ENCODE data around the gene COQ7. TPM values are rescaled to one million over a fixed set of nuclear protein-coding genes. Genes with fewer than 3 reads are reported as not detected.

COQ7 gene
- polyA plus RNA-seq (2011; rRNA removed) (10.7 and 13.1 TPM in 2 replicates), polyA minus RNA-seq (2011; rRNA and poly(A)+ RNA removed) (8.8 and 10.4 TPM in 2 replicates)

DNA sequence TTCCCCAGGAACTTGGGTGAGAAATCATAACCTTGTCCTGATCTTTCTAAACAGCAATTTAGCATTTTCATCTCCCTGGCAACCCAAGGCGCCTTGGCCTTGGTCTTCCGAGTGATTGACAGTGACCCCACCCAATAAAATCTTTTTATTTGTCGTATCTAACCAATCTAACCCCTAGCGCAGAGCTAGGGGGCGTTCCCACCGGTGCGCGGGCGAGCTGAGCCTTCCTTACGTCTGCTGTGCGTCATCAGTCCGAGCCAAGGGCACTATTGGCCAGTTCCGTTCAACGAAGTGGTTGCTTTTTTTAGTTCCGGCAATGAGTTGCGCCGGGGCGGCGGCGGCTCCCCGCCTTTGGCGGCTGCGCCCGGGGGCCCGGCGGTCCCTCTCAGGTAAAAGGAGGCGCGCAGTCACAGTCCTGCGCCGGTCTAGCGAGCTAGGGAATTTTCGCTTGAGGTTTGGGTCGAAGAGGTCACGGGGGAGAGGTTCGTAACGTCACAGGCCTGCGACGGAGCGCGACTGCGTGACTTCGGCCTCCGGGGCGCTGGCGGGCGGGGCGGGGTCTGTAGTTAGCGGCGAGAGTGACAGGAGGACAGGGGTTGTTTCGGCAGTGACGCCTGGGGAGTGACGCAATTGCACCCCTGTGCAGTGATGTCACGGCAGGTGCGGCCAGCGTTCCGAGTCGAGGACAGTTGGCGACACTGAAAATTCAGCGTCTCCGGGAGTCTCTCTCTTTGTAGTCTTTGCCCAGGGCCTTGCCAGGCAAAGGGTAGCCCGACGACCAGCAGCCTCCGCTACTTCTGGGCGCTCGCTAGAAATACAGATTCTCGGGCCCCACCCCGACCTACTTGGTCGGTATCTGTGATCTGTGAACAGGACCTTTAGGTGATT, at the start of gene COQ7:
Gene COQ7 (plus strand): TSS at position 266 of the 888 bp plus-strand sequence. CDS start 51 bp downstream, at position 317.
- POLR2A ChIA-PET, result no interaction called here
- Histone ChIP-seq H3K36me3 (ENCODE audit: control insufficient read depth, insufficient read depth, low read length) (peaks cover 4% of the 10 kb centered on the region; the same call in 1 of the 2 replicates), H3K27me3 (ENCODE audit: control insufficient read depth, insufficient read depth, low read length) (no peaks in the 10 kb centered on the region), H3K4me3 (ENCODE audit: low read depth, low read length) (peak within 1 kb of the TSS; percentile 72)
- TF ChIP-seq, protein P1, sequence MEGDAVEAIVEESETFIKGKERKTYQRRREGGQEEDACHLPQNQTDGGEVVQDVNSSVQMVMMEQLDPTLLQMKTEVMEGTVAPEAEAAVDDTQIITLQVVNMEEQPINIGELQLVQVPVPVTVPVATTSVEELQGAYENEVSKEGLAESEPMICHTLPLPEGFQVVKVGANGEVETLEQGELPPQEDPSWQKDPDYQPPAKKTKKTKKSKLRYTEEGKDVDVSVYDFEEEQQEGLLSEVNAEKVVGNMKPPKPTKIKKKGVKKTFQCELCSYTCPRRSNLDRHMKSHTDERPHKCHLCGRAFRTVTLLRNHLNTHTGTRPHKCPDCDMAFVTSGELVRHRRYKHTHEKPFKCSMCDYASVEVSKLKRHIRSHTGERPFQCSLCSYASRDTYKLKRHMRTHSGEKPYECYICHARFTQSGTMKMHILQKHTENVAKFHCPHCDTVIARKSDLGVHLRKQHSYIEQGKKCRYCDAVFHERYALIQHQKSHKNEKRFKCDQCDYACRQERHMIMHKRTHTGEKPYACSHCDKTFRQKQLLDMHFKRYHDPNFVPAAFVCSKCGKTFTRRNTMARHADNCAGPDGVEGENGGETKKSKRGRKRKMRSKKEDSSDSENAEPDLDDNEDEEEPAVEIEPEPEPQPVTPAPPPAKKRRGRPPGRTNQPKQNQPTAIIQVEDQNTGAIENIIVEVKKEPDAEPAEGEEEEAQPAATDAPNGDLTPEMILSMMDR (IDR thresholded peaks at IDR 0.05; ENCODE audit: insufficient read depth, low read depth, low read length), result no peak
- peak; percentile 97 for DNase-seq (ENCODE audit: low read depth)
- CTCF ChIA-PET, result interaction anchor here (0.7 to 2.8 kb wide), 5 partner anchors 20 to 98 kb away, joined by 3 to 17 read pairs (median 4); partner anchors contain the start of gene TMC7

DNA sequence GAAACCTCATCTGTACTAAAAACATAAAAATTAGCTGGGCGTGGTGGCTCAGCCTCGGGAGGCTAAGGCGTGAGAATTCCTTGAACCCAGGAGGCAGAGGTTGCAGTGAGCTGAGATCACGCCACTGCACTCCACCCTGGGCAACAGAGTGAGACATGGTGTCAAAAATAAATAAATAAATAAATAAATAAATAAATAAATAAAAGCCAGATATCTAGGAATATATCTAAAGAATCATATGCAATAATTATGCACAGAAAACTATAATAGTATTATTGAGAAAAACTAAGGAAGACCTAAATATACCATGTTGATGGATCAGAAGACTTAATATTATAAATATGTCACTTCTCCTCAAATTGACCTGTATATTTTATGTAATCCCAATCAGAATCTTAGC, 46.7 kb upstream of the COQ7 start:
- ChIA-PET POLR2A (no interaction called here), CTCF (no interaction called here)
- TF ChIP-seq, protein P1 (IDR thresholded peaks at IDR 0.05; ENCODE audit: insufficient read depth, low read depth, low read length), result no peak
- Histone ChIP-seq H3K4me3 (ENCODE audit: low read depth, low read length) (no peak overlapping the region), H3K36me3 (ENCODE audit: control insufficient read depth, insufficient read depth, low read length) (no peaks in the 10 kb centered on the region), H3K27me3 (ENCODE audit: control insufficient read depth, insufficient read depth, low read length) (no peaks in the 10 kb centered on the region)
- no peak for DNase-seq (ENCODE audit: low read depth)

DNA sequence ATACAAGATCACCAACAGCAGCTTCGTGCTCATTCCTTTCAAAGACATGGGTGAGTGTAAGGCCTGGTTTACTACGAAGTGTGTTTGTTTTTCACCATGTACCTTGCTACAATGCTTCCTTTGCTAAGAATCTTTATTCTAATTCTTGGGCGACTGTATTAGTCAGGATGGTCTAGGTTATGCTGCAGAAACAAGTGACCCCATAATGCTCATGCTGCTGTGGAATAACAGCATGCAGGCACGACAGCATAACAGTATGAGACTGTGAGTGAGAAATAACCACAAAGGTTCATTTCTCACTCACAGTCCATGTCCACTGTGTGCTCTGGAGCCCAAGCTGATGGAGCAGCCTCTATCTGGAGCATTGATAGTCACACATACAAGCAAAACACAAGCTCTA, 45.7 kb upstream of the COQ7 start:
- Histone ChIP-seq H3K36me3 (ENCODE audit: control insufficient read depth, insufficient read depth, low read length) (no peaks in the 10 kb centered on the region), H3K27me3 (ENCODE audit: control insufficient read depth, insufficient read depth, low read length) (no peaks in the 10 kb centered on the region), H3K4me3 (ENCODE audit: low read depth, low read length) (no peak overlapping the region)
- ChIA-PET CTCF (no interaction called here), POLR2A (no interaction called here)
- TF ChIP-seq, protein P1 (IDR thresholded peaks at IDR 0.05; ENCODE audit: insufficient read depth, low read depth, low read length), result no peak
- DNase-seq (ENCODE audit: low read depth), result no peak

DNA sequence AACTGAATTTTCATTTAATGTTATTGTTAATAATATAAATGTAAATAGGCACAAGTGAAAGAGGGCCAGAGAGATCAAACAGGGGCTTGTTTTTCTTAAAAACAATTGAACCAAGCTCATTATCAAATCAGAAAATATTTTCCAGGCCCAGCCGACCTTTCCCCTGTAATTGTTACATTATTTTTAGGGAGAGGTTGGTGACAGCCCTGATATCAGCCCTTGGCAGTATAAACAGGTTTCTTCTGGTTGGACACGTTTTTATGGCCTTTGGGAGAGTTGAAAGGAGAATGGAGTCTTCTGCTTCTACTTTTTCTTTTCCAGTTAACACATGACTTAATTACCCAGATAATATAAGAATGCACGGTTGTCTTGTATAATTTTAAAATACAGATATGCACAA, 40.0 kb upstream of the COQ7 start:
- no peak for DNase-seq (ENCODE audit: low read depth)
- H3K27me3 ChIP-seq (ENCODE audit: control insufficient read depth, insufficient read depth, low read length), result no peaks in the 10 kb centered on the region
- ChIA-PET POLR2A (no interaction called here), CTCF (no interaction called here)
- no peak overlapping the region for H3K4me3 ChIP-seq (ENCODE audit: low read depth, low read length)
- TF ChIP-seq, protein P1 (IDR thresholded peaks at IDR 0.05; ENCODE audit: insufficient read depth, low read depth, low read length), result no peak
- no peaks in the 10 kb centered on the region for H3K36me3 ChIP-seq (ENCODE audit: control insufficient read depth, insufficient read depth, low read length)

DNA sequence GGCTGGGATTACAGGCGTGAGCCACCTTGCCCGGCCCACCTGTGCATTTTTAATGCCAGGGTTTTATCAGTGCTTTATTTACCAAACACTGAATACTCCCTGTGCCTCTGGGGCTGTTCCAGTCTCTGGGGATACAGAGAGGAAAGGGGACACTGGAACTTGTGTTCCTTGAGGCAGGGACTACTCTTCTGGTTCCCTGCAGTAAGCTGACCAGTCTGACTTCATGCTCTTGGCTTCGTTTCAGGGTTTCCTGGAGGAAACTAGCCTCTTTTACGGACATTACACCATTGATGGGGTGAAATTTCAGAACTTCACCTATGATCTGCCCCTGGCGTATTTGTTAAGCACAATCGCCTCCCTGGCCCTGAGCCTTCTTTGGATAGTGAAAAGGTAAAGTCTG, 37.4 kb upstream of the COQ7 start:
- DNase-seq (ENCODE audit: low read depth), result no peak
- ChIA-PET POLR2A (no interaction called here), CTCF (no interaction called here)
- TF ChIP-seq, protein P1 (IDR thresholded peaks at IDR 0.05; ENCODE audit: insufficient read depth, low read depth, low read length), result no peak
- H3K4me3 ChIP-seq (ENCODE audit: low read depth, low read length), result no peak overlapping the region
- H3K36me3 ChIP-seq (ENCODE audit: control insufficient read depth, insufficient read depth, low read length), result no peaks in the 10 kb centered on the region
- no peaks in the 10 kb centered on the region for H3K27me3 ChIP-seq (ENCODE audit: control insufficient read depth, insufficient read depth, low read length)
